ENCODE results near the gene RNF220.

RNF220 gene

GRCh38 chr1:44460107-44460882 lies 55.2 kb downstream of the RNF220 start:
- no peak for DNase-seq (ENCODE audit: low read depth in 1 of 2, low spot score in 1 of 2)
- in situ Hi-C loops (cut with HindIII; ENCODE audit: low pct_unique_long_range_greater_than_20kb, low sequenced_read_pairs): no loop called here
- TF ChIP-seq JUND (IDR thresholded peaks at IDR 0.05; ENCODE audit: low read depth): no peak

DNA sequence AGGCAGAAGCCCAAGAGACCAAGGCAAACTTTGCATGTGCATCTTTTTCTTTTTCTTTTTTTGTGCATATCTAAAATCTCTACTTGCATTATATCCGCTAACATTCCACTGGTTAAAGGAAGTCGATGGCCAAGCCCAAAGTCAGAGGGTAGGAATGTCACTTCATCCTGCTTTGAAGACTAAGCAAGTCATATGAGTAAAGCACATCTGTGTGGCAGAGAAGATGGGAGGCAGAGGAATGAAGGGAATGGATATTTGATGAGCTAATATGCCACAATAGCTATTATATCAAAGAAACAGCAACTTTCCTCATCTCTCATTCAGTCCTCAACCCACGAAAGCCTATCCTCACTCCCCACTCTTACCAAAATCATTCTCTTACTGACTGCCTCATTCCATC lies 59.3 kb downstream of the RNF220 start:
- in situ Hi-C loops (cut with HindIII; ENCODE audit: low pct_unique_long_range_greater_than_20kb, low sequenced_read_pairs): no loop called here
- no peak for DNase-seq (ENCODE audit: low read depth in 1 of 2, low spot score in 1 of 2)
- TF ChIP-seq JUND (IDR thresholded peaks at IDR 0.05; ENCODE audit: low read depth): no peak

DNA sequence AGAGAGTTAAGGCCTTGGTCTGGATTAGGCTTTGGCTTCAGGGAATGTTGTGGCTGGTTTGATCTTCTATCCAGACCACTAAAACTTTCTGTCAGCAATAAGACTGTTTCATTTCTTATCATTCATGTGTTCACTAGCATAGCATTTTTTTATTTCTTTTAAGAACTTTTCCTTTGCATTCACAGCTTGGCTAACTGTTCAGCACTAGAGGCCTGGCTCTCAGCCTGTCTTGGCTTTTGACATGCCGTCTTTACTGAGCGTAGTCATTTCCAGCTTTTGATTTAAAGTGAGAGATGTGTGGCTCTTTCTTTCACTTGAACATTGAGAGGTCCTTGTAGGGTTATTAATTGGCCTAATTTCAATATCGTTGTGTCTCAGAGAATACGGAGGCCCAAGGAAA lies 62.5 kb downstream of the RNF220 start:
- no peak for DNase-seq (ENCODE audit: low read depth in 1 of 2, low spot score in 1 of 2)
- in situ Hi-C loops (cut with HindIII; ENCODE audit: low pct_unique_long_range_greater_than_20kb, low sequenced_read_pairs): no loop called here

DNA sequence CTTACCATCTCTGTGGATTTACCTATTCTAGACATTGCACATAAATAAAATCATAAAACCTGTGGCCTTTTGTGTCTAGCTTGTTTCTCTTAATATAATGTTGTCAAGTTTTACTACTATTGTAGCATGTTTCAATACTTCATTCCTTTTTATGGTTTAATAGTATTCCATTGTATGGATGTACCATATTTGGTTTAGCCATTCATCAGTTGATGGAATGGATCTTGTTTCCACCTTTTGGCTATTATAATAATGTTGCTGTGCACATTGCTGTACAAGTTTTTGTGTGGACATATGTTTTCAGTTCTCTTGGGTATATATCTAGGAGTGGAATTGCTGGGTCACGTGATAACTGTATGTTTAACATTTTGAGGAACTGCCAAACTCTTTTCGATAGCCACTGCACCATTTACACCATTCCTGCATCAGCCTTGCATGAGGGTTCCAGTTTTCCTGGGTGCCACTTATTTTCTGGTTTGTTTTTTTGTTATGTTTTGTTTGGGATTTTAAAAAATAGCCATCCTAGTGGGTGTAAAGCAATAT lies 66.9 kb downstream of the RNF220 start:
- TF ChIP-seq JUND (IDR thresholded peaks at IDR 0.05; ENCODE audit: low read depth): no peak
- no peak for DNase-seq (ENCODE audit: low read depth in 1 of 2, low spot score in 1 of 2)
- in situ Hi-C loops (cut with HindIII; ENCODE audit: low pct_unique_long_range_greater_than_20kb, low sequenced_read_pairs): no loop called here

More for the DNA sequence above, 62.5 kb downstream of the RNF220 start:
- TF ChIP-seq JUND (IDR thresholded peaks at IDR 0.05; ENCODE audit: low read depth): no peak

GRCh38 chr1:44472620-44473525 lies 67.8 kb downstream of the RNF220 start:
- DNase-seq (ENCODE audit: low read depth in 1 of 2, low spot score in 1 of 2): peak; percentile 18 to 55
- in situ Hi-C loops (cut with HindIII; ENCODE audit: low pct_unique_long_range_greater_than_20kb, low sequenced_read_pairs): no loop called here
- TF ChIP-seq JUND (IDR thresholded peaks at IDR 0.05; ENCODE audit: low read depth): no peak

GRCh38 chr1:44476891-44477290 lies 71.8 kb downstream of the RNF220 start:
- DNase-seq (ENCODE audit: low read depth in 1 of 2, low spot score in 1 of 2): no peak
- in situ Hi-C loops (cut with HindIII; ENCODE audit: low pct_unique_long_range_greater_than_20kb, low sequenced_read_pairs): no loop called here
- TF ChIP-seq JUND (IDR thresholded peaks at IDR 0.05; ENCODE audit: low read depth): no peak

- DNase-seq (ENCODE audit: low read depth in 1 of 2, low spot score in 1 of 2): no peak
- TF ChIP-seq JUND (IDR thresholded peaks at IDR 0.05; ENCODE audit: low read depth): no peak
- in situ Hi-C loops (cut with HindIII; ENCODE audit: low pct_unique_long_range_greater_than_20kb, low sequenced_read_pairs): no loop called here
Observed at GRCh38 chr1:44481701-44482100, 76.6 kb downstream of the RNF220 start.

DNA sequence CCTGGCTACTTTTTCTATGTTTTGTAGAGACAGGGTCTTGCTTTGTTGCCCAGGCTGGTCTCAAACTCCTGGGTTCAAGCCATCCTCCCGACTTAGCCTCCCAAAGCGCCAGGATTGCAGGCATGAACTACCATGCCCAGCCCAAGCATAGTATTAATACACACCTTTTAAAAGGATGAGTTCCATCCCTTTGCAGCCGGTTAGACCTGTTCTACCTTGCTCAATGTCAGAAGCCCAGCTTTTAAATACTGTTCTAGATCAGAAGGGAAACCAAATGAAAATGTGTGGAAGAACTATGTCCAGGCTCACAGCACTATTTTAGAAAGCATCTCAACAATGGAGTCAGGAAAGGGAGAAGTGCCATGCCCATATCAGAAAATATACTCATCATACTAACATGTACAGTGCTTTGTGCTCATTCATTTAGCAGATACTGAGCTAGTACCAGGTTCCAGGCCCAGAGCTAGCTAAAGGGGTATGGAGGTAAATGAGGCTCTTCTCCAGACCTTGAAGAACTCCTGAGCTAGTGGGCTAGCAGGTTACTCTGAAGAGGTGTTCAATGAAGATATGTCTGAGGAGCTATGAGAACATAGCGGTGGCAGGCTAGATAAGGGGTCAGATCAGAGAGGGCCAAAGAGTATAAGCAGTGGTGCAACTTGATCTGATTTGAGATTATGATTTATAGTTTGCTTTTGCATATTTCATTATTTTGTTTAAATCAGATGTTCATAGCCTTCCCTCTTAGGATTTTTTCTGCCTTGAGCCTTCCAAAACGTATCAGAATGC lies 78.2 kb downstream of the RNF220 start:
- no peak for TF ChIP-seq JUND (IDR thresholded peaks at IDR 0.05; ENCODE audit: low read depth)
- in situ Hi-C loops (cut with HindIII; ENCODE audit: low pct_unique_long_range_greater_than_20kb, low sequenced_read_pairs): no loop called here
- DNase-seq (ENCODE audit: low read depth in 1 of 2, low spot score in 1 of 2): peak in 1 of 2 experiments; percentile 60

DNA sequence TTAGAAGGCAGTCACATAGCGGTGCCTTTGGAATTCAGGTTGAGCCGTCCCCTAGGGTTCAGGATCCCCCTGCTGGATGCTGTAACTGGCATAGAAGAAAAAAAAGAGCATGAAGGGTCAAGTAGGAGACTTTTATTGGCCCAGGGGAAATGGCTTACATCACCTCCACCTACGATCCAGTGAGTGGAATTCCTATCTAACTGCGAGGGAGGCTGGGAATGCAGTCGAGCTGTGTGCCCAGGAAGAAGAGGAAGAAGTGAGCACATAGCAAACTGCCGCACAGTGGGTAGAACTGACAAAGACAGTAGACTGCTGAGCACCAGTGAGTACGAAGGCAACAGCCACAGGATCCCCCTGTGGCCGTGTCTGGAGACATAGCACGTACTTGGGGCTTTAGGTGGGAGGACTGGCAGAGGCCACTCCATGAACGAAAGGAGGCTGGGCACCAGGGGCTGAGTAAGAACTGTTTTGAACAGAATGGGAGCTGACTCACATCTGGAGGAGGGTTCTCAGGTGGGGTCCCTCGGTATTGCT lies 79.2 kb downstream of the RNF220 start:
- TF ChIP-seq JUND (IDR thresholded peaks at IDR 0.05; ENCODE audit: low read depth): no peak
- no peak for DNase-seq (ENCODE audit: low read depth in 1 of 2, low spot score in 1 of 2)
- in situ Hi-C loops (cut with HindIII; ENCODE audit: low pct_unique_long_range_greater_than_20kb, low sequenced_read_pairs): no loop called here

DNA sequence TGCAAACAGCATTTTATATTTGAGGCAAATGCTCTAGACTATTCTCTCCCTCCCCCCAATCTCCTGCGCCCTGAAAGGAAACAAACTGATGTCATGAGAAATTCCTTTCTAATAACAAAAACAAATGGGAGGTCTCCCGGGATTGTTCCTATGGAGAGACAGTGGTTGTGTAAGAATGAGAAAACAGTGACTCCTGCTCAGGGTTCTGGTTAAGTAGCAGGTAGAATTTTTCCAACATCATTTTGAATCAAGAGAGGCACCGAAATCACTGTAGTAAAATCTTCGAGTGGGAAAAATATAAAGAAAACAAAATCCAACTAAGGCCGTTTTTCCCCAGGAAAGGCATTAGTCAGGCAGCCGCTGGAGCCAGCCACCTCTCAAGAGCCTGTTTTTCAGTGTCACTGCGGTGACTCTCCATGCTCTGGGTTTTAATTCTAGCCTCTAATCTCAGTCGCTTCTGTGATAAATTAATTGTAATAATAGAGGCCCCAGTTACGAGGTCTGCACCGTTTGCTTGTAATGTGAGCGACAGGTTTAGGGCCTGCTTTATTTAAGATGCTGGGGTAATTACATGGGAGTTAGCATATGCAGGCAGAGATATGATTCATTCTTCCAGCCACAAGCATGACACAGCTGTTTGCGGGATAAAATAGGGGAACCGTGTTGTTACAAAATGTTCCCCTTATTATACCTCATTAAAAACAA lies 80.3 kb downstream of the RNF220 start:
- TF ChIP-seq JUND (IDR thresholded peaks at IDR 0.05; ENCODE audit: low read depth): no peak
- in situ Hi-C loops (cut with HindIII; ENCODE audit: low pct_unique_long_range_greater_than_20kb, low sequenced_read_pairs): no loop called here
- no peak for DNase-seq (ENCODE audit: low read depth in 1 of 2, low spot score in 1 of 2)

- TF ChIP-seq JUND (IDR thresholded peaks at IDR 0.05; ENCODE audit: low read depth): no peak
- in situ Hi-C loops (cut with HindIII; ENCODE audit: low pct_unique_long_range_greater_than_20kb, low sequenced_read_pairs): no loop called here
- DNase-seq (ENCODE audit: low read depth in 1 of 2, low spot score in 1 of 2): no peak
Observed at GRCh38 chr1:44485934-44486460, 80.9 kb downstream of the RNF220 start.

Measured in T47D (cell line).